ACHN (cell line): ENCODE data around the gene ACP1.
A peak's percentile ranks its signal among the peaks of the same experiment; 100 is the strongest.

Source experiments
- DNase-seq: peaks from one replicate; pipeline ENCODE4 v3.0.0-alpha.2; 2015
- in situ Hi-C: cut with HindIII; loops from 2 replicates; pipeline ENCODE4 v1.10.0; 2017; ENCODE audit warnings: low sequenced_read_pairs, low pct_ligation_motif_present, low pct_unique_long_range_greater_than_20kb

The ACP1 gene

DNA sequence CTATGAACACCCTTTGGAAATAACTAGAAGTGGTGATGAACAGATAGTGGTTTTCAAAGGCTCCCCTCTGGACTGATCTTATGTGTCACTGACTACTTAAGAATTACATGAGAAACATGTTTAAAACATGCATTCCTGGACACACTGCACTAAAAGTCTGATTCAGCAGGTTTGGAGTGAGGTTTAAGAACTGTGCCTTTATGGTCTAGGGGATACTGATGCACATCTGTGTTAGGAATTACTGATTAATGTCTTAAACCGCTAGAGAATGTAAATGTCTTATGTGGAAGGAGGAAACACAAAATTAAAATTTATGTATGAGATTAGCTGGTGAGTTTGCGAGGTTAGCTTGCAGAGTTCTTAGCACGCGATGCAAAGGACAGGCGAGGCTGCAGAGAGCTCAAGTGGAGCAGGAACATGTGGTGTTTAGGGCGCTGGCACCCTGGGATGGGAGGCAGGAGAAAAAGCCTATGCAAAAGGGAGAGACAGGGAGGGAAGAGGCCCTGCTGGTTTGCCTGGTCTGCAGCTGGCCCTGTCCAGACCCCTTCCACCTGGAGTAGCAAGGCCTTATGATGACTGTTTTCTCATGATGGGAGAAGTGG is 12.6 kb upstream of the ACP1 start:
- DNase-seq, result no peak
- in situ Hi-C loops, result no loop called here

DNA sequence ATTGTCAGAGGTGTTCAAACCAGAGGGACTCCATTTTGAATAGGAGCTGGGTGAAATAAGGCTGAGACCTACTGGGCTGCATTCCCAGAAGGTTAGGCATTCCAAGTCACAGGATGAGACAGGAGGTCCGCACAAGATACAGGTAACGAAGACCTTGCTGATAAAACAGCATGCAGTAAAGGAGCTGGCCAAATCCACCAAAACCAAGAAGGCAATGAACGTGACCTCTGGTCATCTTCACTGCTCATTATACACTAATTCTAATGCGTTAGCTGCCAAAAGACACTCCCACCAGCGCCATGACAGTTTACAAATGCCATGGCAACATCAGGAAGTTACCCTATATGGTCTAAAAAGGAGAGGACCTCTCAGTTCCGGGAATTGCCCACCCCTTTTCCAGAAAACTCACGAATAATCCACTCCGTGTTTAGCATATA is 11.5 kb upstream of the ACP1 start:
- DNase-seq, result no peak
- in situ Hi-C loops, result no loop called here

DNA sequence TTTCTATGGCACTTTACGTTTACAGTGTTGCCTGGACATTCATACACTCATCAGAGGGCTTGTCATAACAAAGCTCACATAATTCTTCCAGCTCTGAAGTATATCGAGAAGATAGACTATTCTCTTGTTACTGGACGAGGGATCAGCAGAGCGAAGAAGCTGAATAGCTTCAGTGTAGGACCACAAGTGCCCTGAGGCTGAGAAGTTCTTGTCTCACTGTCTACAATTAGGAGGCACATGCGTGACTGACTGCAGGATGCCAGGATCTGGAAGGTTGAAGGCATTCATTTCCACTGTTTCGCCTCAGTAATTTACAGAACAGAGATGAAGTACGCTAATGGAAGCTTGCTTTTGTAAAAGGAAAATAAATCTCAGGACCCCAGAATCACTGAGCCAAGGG is 10.5 kb upstream of the ACP1 start:
- DNase-seq, result no peak
- in situ Hi-C loops, result no loop called here

DNA sequence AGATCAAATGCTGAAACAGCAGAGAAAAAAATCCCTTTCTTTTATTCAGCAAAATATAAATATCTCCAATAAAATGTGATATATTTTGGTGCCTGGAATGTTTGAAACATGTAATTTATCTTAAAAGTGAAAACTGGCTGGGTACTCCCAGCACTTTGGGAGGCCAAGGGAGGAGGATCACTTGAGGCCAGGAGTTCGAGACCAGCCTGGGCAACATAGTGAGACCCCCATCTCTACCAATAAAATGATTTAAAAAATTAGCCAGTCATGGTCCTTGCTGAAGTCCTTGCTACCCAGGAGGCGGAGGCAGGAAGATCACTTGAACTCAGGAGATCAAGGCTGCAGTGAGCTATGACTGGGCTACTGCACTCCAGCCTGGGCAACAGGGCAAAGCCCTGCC is 9.6 kb upstream of the ACP1 start:
- no peak for DNase-seq
- in situ Hi-C loops, result no loop called here

DNA sequence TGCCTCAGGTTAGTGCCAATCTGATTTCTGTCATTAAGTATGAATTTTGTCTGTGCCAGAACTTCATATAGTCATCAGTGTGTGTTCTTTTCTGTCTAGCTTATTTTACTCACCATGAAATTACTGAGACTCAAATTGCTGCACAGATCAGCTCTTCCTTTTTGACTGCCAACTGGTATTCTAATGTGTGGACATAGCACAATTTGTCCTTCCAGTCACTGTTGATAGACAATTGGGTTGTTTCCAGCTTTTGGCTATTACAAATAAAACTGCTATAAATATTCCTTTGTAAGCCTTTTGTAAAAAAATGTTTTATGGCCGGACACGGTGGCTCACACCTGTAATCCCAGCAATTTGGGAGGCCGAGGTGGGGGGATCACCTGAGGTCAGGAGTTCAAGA is 8.7 kb upstream of the ACP1 start:
- no peak for DNase-seq
- in situ Hi-C loops, result no loop called here

DNA sequence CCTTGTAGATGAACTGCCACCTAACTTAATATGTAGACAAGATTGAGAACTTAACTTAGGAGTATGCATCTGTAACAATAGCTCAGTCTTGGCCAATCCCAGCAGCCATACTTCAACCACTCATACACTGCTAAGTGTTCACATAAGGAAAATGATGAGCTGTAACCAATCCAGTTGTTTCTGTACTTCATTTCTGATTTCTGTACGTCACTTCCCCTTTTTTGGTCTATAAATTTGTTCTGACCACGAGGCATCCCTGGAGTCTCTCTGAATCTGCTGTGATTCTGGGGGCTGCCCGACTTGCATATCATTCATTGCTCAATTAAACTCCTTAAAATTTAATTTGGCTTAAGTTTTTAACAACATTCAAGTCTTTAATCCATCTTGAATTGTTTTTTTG is 7.3 kb upstream of the ACP1 start:
- in situ Hi-C loops, result no loop called here
- no peak for DNase-seq

DNA sequence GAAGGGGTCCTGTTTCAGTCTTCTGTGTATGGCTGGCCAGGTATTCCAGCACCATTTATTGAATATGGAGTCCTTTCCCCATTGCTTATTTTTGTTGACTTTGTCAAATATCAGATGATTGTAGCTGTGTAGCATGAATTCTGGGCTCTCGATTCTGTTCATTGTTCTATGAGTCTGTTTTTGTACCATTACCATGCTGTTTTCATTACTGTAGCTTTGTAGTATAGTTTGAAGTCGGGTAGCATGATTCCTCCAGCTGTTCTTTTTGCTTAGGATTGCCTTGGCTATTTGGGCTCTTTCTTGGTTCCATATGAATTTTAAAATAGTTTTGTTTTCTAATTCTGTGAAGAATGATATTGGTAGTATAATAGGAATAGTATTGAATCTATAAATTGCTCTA is 6.9 kb upstream of the ACP1 start:
- DNase-seq, result no peak
- in situ Hi-C loops, result no loop called here

DNA sequence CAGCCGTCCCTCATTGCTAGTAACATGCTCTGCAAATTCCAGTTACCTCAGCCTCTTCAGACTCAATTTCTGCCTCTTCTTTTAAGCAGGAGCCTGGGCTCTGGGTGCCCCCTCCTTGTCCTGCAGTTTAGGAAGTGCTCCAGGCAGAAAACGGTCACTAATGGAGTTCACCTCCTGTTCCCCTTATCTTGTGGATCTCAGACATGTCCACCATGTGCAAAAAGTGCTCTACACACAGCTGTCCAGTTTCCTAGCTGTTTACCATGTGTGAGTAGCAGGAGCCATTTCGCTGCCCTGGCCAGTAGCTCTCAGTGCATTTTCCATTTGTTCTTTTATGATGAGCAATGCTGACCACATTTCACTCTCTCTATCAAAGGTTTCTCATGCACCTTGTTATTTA is 5.8 kb upstream of the ACP1 start:
- in situ Hi-C loops, result no loop called here
- DNase-seq, result no peak

DNA sequence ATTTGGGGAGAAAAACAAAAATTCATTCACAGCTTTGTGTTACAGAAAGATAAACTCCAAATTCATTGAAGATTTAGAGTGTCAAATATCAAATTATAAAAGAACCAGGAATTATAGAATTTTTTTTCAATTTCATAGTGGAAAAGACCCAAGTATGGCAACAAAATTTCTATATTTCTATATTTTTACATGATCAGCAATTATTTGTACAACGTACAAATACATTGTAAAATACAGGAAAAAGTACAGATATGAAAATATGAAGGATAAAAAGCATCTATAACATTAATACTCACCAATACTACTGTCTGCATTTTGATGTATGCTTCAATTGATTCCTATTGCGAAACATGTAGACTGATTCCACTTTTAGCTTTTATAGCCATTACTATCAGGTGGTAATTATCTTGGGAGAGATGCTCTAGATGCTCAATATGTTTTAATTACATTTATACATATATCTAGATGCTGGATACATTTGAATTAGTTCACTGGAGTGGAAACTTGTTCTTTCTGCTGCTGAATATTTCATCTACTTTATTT is 4.9 kb upstream of the ACP1 start:
- DNase-seq, result no peak
- in situ Hi-C loops, result no loop called here

DNA sequence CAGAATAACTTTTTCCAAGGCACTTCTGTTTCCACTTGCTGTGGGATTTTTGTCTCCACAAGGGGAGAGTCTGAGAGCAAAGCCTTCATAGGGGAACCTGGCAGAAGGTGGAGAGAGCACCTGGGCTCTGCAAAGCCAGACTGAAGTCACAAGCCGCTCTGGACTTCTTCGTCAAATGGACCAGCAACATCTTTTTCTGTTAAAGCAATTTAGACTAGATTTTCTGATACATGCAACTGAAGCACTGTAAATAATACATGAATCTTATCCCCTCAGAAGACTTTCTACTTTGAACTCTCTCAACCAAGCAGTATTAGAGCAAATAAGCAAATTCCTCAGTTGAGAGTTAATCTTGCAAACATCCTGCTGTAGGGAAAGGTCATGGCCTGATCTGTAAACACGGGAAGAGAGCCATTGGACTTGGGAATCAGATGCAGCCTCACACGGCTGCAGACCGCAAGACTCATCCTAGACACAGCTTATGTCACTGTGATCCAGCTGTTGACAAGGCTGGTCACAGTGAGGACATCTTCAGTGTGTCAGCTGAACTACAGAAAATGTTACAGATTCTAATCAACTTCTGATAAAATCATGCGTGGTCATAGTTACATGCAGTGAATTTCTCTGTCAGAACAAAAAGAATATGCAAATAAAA is 4.1 kb upstream of the ACP1 start:
- in situ Hi-C loops, result no loop called here
- no peak for DNase-seq

DNA sequence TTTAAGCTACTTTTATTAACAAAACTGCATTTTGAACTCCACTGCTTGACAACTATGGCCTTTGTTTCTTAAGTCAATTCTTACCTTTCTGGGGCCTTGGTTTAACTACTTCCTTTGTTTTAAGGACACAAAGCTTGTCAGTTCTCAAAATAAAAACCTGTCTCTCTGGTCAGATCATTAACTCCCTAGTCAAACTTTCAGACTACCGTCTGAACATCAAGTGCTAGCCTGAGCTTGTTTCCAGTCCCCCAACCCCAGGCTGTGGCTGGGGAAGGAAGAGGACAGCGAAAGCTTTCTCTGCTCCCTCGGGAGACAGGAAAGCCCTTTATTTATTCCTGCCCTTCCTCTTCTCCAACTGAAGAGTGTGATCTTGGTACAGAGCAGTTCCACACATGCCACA is 2.6 kb upstream of the ACP1 start:
- no peak for DNase-seq
- in situ Hi-C loops, result no loop called here

DNA sequence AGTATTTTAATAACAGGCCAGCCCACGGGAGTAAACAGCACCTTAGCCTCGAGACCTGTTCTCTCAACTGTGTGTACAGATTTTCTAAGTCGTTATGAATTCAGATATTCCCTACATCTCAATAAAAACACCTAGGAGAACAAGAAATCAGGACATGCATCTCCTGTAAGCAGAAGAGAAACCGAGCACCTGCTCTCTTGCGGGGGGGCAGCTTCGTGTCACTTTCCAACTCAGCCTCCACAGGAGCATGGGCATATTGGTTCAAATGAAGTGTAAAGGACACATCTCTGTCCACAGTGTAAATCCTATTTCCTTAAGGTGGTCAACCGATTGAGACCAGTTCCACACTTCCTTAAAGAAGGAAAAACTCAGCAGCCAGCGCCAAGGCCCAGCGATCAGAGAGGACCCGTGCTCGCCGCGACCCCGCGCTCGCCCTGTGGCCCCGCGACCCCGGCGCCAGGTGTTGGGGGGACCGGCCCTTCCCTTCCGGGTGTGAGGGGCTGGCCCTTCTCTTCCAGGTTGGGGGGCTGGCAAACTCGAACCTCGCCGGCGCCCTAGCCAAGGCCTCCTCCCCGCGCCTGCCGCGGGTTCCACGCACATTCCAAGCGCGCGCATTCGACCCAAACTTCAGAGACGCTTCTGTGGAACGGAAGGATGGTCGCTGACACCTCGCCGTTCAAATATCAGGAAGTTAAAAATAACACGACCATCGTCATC is 1.6 kb upstream of the ACP1 start:
- in situ Hi-C loops, result no loop called here
- no peak for DNase-seq

DNA sequence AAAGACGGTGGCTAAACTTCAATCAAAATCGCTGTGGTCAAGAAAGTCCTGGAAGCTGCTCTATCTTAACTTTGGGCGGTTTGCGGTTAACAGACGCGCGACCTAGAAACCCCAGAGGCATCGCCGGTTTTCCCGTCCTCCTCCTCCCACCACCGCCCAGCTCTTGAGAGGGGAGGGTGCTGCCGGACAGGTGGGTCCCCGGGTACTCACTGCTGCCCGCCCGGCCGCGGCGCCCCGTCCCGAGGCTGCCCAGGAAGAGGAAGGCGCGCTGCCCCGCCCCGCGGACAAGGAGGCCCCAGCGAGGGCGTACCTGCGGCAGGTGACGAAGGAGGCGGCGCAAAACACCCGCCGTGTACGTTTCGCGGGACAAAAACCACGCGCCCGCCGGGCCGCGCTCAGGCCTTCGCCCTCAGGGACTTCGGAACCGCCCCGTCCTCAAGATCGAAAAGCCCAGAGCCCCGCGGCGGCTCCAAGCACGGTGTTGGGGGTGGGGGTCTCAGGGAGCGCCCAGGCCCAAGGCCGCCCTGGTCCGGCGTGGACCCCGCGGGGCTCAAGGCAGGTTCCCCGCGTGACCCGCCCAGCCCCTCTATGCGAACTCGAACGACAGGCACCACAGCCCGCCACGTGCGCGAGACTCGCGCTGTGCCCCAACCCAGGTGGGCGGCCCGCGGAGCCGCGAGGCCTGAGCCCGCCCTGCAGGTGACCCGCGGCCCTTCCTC is 814 bp upstream of the ACP1 start, which contains the start of gene SH3YL1:
SH3YL1 (minus strand) TSS at position 259 of the 719 bp plus-strand sequence; CDS start at position 211, 48 bp downstream.
- DNase-seq, result peak; percentile 26
- in situ Hi-C loops, result no loop called here

DNA sequence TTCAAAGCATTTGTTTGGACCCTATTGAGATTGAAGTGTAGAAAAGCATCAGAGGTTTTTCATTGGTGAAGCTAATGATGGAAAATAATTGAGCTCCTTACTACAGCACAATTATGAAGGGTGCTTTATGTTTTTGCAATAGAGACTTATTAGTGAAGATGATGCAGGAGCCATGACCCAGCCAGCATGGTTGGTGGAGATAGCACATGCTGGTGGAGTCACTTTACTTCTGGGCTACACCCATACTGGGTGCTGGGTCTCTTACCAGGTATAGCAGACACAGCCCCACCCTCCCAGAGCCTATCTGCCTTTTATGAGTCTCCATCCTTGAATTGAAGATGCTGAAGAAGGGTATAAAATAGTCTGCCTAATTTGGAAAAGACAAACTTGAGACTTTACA is 3.6 kb downstream of the ACP1 start:
- in situ Hi-C loops, result no loop called here
- no peak for DNase-seq

DNA sequence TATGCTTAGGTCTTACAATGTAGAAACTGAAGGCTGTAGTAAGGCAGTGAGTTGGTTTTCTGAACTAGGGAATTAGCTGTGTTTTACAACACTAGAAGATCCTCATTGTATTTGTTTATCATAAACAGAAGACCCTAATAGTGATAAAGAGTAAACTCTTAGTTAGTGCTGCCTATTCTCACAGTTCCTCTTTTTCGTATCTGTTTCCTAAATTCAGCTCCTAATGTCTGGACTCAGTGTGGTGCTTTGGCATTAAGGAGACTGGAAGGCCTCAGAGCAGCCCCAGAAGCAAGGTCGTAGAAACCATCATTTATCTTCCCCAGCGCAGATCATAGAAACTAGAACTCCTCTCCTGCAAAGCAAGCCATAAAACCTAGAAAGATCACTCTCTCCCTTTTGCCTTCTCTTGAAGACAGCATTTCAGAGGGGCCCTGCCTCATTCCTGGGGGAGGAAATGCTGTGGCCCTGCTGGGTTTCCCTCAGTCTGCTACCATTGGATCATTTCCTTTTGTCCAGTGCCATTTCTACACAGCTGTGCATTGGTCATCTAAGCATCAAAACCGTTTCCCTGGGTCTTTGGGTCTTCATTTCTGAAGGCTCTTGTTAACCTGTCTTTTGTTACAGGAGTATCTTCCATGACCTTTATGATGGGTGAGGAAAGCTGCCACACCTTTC is 4.7 kb downstream of the ACP1 start:
- in situ Hi-C loops, result no loop called here
- no peak for DNase-seq

DNA sequence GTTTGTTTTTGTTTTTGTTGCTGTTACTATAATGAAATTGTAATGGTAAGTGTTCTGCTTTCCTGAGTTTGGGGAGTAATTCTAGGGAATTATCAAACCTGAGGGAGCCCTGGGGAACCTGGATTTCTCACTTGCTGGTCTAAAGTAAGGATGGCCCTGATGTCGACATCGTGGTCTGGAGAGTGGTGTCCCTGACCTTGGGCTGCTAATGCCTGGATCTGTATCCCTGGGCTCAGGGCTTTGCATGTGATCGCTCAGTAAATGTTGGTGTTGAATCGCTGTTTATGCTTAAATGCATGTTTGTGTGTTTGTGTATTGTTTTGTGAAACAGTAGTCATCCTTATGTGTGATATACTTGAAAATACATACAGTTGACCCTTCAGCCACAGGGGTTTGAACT is 6.1 kb downstream of the ACP1 start:
- in situ Hi-C loops, result no loop called here
- no peak for DNase-seq

DNA sequence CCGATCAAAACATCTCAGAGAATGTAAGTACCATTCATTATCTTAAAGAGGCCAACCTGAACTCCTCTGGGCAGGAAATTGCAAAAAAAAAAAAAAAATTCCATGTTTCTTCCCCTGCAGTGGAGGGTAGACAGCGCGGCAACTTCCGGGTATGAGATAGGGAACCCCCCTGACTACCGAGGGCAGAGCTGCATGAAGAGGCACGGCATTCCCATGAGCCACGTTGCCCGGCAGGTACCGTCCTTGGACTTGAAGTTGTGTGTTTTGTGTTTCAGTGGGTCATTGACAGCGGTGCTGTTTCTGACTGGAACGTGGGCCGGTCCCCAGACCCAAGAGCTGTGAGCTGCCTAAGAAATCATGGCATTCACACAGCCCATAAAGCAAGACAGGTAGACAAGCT is 7.2 kb downstream of the ACP1 start:
- in situ Hi-C loops, result no loop called here
- no peak for DNase-seq

DNA sequence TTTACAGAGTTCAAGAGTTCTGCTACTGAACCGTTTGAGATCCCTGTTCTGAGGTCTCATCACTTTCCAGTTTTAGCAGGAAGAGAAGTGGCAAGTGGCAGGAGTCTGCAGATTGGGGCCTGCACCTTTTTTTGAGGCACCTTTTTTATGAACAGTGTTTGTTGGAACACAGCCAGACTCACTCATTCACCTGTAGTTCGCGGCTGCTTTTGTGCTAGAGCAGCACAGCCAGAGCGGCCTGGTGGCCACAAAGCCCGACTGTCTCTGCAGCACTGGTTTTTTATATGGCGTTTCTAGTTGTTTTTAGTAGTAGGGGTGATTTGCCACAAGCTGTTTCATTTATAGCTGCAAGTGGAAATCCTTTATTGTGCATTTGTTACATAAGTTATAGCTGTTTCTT is 8.6 kb downstream of the ACP1 start:
- in situ Hi-C loops, result no loop called here
- DNase-seq, result no peak

DNA sequence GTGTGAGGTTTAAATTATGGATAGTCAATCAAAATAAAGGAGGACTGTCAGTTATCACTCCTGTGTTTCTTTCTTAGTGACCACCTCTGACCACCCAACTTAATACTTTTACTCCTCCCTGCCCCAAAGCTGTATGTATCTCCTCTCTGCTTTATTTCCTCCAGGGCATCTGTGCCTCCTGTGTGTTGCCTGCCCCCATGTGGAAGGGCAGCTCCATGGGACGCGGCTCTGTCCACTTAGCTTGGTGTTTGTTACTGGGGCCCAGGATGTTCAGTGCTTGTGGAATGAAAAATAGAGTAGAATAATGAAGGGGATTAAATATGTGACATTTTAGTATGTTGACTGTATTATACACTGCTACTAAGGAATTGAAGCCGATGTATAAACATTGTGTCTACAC is 9.8 kb downstream of the ACP1 start:
- no peak for DNase-seq
- in situ Hi-C loops, result no loop called here
